ENCODE results near the gene ST8SIA1. TPM values are rescaled to one million over a fixed set of nuclear protein-coding genes. Genes with fewer than 3 reads are reported as not detected.

Gene ST8SIA1
- total and polyA plus RNA-seq, 2 of the 8 experiments (the other 6 are each of a cell fraction or from before 2014, with no cell fraction given) = 1.9 to 4.4 TPM

DNA sequence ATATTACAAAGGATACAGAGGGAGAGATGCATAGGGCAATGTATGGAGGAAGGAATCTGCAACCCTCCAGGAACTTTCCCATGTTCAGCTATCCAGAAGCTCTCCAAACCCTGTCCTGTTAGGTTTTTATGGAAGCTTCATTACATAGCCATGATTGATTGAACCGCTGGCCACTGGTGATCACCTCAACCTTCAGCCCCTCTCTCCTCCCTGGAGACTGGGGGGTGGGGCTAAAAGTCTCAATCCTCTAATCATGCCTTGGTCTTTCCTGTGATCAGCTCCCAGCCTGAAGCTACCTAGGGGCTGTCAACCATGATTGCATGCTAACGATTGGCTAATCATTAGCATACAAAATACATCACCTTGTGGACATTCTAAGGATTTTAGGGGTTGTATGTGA lies 123.4 kb downstream of the ST8SIA1 start:
- Histone ChIP-seq H3K56ac (replicated peaks; ENCODE audit: insufficient read length, low read depth, low read length) (no peak overlapping the region), H3K36me3 (ENCODE audit: control insufficient read depth in 2 of 4, insufficient read depth in 4 of 4, low read length in 3 of 4) (no peaks in the 10 kb centered on the region), H3K9ac (replicated peaks in 1 of 4; ENCODE audit: extremely low read depth in 1 of 4, low read depth in 3 of 4, low read length in 3 of 4) (no peak overlapping the region), H2BK5ac (ENCODE audit: low read depth, low read length) (no peak overlapping the region), H4K91ac (replicated peaks; ENCODE audit: insufficient read length, low read length) (no peak overlapping the region), H3K27ac (ENCODE audit: low read depth, low read length) (no peak overlapping the region), H3K9me3 (ENCODE audit: insufficient read depth in 2 of 2, low read depth in 1 of 2, low read length in 1 of 2) (0 out of 4 replicates have a peak, but pooled peaks cover 0 to 11% of the 10 kb centered on the region in 2 experiments), H3K4me3 (ENCODE audit: extremely low read depth in 1 of 4, insufficient read depth in 2 of 4, low read depth in 3 of 4, low read length in 4 of 4) (no peak overlapping the region), H3K14ac (ENCODE audit: insufficient read length) (no peak overlapping the region), H3K23ac (ENCODE audit: insufficient read length) (no peak overlapping the region), H4K20me1 (replicated peaks in 1 of 2; ENCODE audit: control insufficient read depth in 1 of 2, insufficient read depth in 2 of 2, low read length in 2 of 2) (no peaks in the 10 kb centered on the region), H3K18ac (ENCODE audit: extremely low read depth, low read length) (no peak overlapping the region), H4K5ac (ENCODE audit: insufficient read length, low read depth, low read length) (no peak overlapping the region), H4K8ac (ENCODE audit: extremely low read depth, insufficient read depth, low read length) (no peak overlapping the region), H3K79me2 (ENCODE audit: control insufficient read depth in 1 of 2, insufficient read depth in 2 of 2, low read length in 2 of 2) (no peaks in the 10 kb centered on the region), H3K4me1 (replicated peaks in 1 of 4; ENCODE audit: control insufficient read depth in 3 of 4, insufficient read depth in 4 of 4, low read length in 3 of 4) (no peaks in the 10 kb centered on the region), H3K4me2 (ENCODE audit: insufficient read depth in 1 of 2, low read depth in 2 of 2, low read length in 2 of 2) (no peak overlapping the region), H3K79me1 (ENCODE audit: low read depth, low read length) (no peaks in the 10 kb centered on the region), H2BK20ac (ENCODE audit: low read length) (no peak overlapping the region), H2BK12ac (ENCODE audit: low read depth, low read length) (no peak overlapping the region), H2BK15ac (ENCODE audit: low read length) (no peak overlapping the region), H2AFZ (ENCODE audit: low read length) (no peak overlapping the region), H3K23me2 (ENCODE audit: low read depth, low read length) (no peaks in the 10 kb centered on the region), H3K4ac (replicated peaks; ENCODE audit: insufficient read length, low read depth, low read length) (no peak overlapping the region), H2BK120ac (replicated peaks; ENCODE audit: low read depth, low read length) (no peak overlapping the region), H3K27me3 (replicated peaks in 1 of 4; ENCODE audit: control insufficient read depth in 3 of 4, extremely low read depth in 1 of 4, insufficient read depth in 3 of 4, low read length in 3 of 4) (no peaks in the 10 kb centered on the region), H2AK5ac (ENCODE audit: low read depth, low read length) (no peak overlapping the region)
- WGBS, 2 experiments (ENCODE audit: extremely low coverage in 1 of 2, insufficient coverage in 1 of 2, insufficient read length in 1 of 2, insufficient replicate concordance in 2 of 2, low coverage in 1 of 2, low lambda C conversion rate in 2 of 2, missing lambda C conversion rate in 1 of 2) = 89% methylated on average over 2 of the region's 2 CpGs; no CpG with 5 or more reads in 1 of the 2 experiments
- ChIA-PET CTCF (ENCODE audit: partially characterized antibody) (interaction anchor here (0.8 to 1.1 kb wide), 3 partner anchors 95 to 124 kb away, joined by 3 to 4 read pairs (median 3); no protein-coding TSS in a partner anchor), POLR2A (ENCODE audit: partially characterized antibody) (no interaction called here)
- no peak for FAIRE-seq
- DNase-seq (ENCODE audit: low read depth in 1 of 2, low spot score in 2 of 2) = no peak
- no peak for TF ChIP-seq JUND (IDR thresholded peaks at IDR 0.05; ENCODE audit: low read length)
- TF ChIP-seq, protein P1, sequence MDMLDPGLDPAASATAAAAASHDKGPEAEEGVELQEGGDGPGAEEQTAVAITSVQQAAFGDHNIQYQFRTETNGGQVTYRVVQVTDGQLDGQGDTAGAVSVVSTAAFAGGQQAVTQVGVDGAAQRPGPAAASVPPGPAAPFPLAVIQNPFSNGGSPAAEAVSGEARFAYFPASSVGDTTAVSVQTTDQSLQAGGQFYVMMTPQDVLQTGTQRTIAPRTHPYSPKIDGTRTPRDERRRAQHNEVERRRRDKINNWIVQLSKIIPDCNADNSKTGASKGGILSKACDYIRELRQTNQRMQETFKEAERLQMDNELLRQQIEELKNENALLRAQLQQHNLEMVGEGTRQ (IDR thresholded peaks at IDR 0.05; ENCODE audit: low read length) = no peak
- TF ChIP-seq KDM1A (IDR thresholded peaks at IDR 0.05; ENCODE audit: borderline replicate concordance, low read length) = no peak
- no peak for TF ChIP-seq KDM4A (IDR thresholded peaks at IDR 0.05; ENCODE audit: low read depth, low read length, severe bottlenecking)
